NCI-H1417 treated with DMSO at 0.1 percent for 48 hours (cell line): ENCODE measurements around the gene LTBP4.
"Not testable (repeated sequence)": the region's sequence is repeated elsewhere in the genome, so short reads cannot be mapped to it uniquely, and the experiment has no call there.

Experiments used
- DNase-seq: peaks from one replicate; lab custom pipeline; 2025; lab: John Stamatoyannopoulos, UW

The LTBP4 gene

GRCh38 chr19:40629346-40629745 is 28.2 kb downstream of the LTBP4 start:
- DNase-seq: no peak

- DNase-seq: no peak
Measured at GRCh38 chr19:40630571-40631160, 29.5 kb downstream of the LTBP4 start.

- no peak for DNase-seq
Measured at GRCh38 chr19:40632311-40633036, 31.3 kb downstream of the LTBP4 start.

DNA sequence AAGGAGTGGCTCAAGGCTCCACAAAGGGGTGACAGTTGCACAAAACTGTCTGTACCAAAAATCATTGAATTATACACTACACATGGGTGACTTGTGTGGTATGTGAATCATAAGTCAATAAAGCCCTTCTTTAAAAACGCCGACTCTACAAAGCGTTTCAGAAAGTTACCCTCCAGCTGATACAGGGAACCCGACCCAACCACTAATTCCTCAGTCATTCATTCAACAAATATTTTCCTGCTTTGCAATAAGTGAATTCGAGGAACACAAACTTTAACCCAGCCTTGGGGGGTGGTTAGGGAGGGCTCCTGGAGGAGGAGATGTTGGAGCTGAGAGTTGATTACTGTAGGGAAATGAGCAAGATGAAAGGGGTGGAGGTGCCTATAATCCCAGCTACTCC is 32.0 kb downstream of the LTBP4 start:
- no peak for DNase-seq

- DNase-seq: no peak
Measured at GRCh38 chr19:40638327-40638726, 37.2 kb downstream of the LTBP4 start.

- DNase-seq: no peak
Measured at GRCh38 chr19:40639638-40639982, 38.4 kb downstream of the LTBP4 start.

- no peak for DNase-seq
Measured at GRCh38 chr19:40640744-40641143, 39.6 kb downstream of the LTBP4 start.

GRCh38 chr19:40641281-40641680 is 40.1 kb downstream of the LTBP4 start:
- DNase-seq: no peak

DNA sequence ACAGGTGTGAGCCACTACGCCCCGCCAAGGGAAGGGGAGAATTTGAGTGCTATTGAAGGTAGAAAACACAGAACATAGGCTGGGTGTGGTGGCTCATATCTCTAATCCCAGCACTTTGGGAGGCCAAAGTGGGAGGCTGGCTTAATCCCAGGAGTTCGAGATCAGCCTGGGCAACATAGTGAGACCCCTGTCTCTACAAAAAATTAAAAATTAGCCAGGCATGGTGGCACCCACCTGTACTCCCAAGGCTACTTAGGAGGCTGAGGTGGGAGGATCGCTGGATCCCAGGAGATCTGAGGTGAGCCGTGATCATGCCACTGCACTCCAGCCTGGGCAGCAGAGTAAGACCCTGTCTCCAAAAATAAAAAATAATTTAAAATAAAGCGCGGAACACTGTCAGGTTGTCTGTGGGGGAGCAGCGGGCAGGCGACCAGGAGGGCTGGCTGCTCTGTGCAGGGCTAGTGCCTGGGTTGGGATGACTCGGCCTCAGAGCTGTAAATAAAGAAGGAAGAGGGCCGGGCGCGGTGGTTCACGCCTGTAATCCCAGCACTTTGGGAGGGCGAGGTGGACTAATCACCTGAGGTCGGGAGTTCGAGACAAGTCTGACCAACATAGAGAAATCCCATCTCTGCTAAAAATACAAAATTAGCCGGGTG is 41.0 kb downstream of the LTBP4 start:
- no peak for DNase-seq

GRCh38 chr19:40642757-40643305 is 41.7 kb downstream of the LTBP4 start:
- DNase-seq: no peak

DNA sequence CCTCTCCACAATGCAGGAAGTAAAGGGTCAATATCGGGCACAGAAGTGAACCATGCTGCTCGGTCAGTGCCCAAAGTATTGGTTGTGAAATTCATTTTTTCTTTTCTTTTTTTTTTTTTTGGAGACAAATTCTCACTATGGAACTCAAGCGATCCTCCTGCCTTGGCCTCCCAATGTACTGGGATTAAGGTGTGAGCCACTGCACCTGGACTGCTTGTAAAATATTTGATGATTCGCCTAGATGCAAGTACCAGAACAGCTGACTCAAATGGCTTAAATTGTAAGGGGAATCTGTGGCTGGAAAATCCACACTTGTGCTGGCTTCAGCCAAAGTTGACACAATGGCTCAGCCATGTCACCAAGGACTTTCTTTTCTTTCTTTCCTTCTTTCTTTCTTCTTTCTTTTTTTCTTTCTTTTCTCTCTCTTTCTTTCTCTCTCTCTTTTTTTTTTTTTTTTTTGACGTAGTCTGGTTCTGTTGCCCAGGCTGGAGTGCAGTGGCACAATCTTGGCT is 45.6 kb downstream of the LTBP4 start:
- DNase-seq: no peak

GRCh38 chr19:40649903-40650675 is 48.9 kb downstream of the LTBP4 start:
- DNase-seq: not testable (repeated sequence)

- no peak for DNase-seq
Measured at GRCh38 chr19:40650749-40651305, 49.7 kb downstream of the LTBP4 start.

- DNase-seq: not testable (repeated sequence)
Measured at GRCh38 chr19:40652303-40652702, 51.1 kb downstream of the LTBP4 start.

- not testable (repeated sequence) for DNase-seq
Measured at GRCh38 chr19:40655684-40656083, 54.5 kb downstream of the LTBP4 start.

- DNase-seq: no peak
Measured at GRCh38 chr19:40658031-40658430, 56.9 kb downstream of the LTBP4 start.

DNA sequence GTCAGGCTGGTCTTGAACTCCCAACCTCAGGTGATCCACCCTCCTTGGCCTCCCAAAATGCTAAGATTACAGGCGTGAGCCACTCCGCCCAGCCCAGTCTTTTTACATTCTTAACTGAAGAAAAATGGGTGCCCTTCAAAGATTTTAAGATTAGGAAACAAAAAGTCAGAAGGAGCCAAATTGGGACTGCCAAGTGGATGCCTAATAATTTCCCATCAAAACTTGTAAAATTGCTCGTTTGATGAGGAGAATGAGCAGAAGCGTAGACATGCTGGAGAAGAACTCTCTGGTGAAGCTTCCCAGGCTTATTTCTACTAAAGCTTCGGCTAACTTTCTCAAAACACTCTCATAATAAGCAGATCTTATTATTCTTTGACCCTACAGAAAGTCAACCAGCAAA is 57.9 kb downstream of the LTBP4 start:
- DNase-seq: no peak

- DNase-seq: no peak
Measured at GRCh38 chr19:40659566-40659965, 58.4 kb downstream of the LTBP4 start.

DNA sequence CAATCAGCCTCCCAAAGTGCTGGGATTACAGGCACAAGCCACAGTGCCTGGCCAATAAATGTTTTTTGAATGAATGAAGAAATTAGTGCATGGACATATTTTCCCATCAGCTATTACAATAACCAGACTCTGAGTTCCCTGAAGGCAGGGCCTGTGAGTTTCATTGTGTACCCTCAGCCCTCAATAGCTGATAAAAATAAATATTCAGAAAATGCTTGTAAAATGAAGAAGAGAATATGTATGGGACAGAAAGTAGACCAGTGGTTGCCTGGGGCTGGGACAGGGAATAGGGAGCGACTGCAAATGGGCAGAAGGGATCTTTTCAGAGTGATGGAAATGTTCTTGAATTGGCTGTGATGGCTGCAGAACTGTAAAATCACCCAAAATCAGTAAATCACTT is 60.4 kb downstream of the LTBP4 start:
- no peak for DNase-seq

GRCh38 chr19:40662925-40663694 is 61.9 kb downstream of the LTBP4 start:
- peak; percentile 23 for DNase-seq
